Sigmoid colon (tissue), 4 donors: ENCODE results near the gene RIOK2.

Experiments used
- EP300 ChIP-seq, 4 donors: sonication (generic); formaldehyde crosslinking; IDR thresholded peaks; one replicate each; pipeline ENCODE4 v1.6.1; 2017; ENCODE audit warnings: antibody characterized with exemption in 4 of 4
- POLR2A ChIP-seq, 2 donors: fragments of 450-650 bp; IDR thresholded peaks; one replicate each; pipeline ENCODE4 v1.6.1; 2016; ENCODE audit warnings: antibody characterized with exemption in 2 of 2, mild to moderate bottlenecking in 2 of 2, moderate library complexity in 2 of 2
- POLR2AphosphoS5 ChIP-seq, 4 donors: sonication (generic); formaldehyde crosslinking; IDR thresholded peaks; one replicate each; pipeline ENCODE4 v1.6.1; 2017; ENCODE audit warnings: antibody characterized with exemption in 4 of 4
- TF ChIP-seq, protein P1 (sequence below), 4 experiments: fragments of 450-650 bp in 3 of 4; fragments of 200-600 bp in 1 of 4; IDR thresholded peaks; one replicate each; pipeline ENCODE4 v1.5.1; 2016 to 2019; ENCODE audit warnings: antibody characterized with exemption in 4 of 4, mild to moderate bottlenecking in 3 of 4, moderate library complexity in 2 of 4

DNA sequence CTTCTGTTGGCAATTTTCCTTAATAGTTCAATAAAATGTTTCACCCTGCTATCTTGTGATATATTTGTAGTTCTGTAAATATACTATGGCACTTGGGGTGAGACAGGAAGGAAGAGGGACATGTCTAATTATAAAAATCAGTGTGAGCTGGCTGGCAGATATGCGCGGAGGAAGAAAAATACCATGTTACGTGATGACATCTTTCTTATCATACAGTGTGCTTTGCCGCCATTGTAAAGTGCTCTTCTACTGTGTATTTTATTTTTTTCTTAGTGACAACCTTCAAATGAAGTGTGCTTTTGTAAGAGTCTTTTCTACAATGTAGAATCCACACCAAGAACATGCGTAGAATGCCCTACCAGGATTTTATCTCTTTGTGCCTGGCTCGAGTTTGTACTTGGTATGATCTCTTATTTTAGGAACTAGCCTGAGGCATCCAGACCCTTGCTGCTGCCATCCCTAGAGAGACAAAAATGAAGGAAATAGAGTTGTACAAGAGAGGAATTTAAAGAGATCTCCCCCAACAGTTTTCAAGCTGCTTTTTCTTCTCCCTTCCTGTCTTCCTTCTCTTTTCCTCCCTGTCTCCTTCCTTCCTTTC is 46.7 kb upstream of the RIOK2 start:
- TF ChIP-seq, protein P1, sequence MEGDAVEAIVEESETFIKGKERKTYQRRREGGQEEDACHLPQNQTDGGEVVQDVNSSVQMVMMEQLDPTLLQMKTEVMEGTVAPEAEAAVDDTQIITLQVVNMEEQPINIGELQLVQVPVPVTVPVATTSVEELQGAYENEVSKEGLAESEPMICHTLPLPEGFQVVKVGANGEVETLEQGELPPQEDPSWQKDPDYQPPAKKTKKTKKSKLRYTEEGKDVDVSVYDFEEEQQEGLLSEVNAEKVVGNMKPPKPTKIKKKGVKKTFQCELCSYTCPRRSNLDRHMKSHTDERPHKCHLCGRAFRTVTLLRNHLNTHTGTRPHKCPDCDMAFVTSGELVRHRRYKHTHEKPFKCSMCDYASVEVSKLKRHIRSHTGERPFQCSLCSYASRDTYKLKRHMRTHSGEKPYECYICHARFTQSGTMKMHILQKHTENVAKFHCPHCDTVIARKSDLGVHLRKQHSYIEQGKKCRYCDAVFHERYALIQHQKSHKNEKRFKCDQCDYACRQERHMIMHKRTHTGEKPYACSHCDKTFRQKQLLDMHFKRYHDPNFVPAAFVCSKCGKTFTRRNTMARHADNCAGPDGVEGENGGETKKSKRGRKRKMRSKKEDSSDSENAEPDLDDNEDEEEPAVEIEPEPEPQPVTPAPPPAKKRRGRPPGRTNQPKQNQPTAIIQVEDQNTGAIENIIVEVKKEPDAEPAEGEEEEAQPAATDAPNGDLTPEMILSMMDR (IDR thresholded peaks at IDR 0.05): no peak
- no peak for TF ChIP-seq POLR2AphosphoS5 (IDR thresholded peaks at IDR 0.05)
- TF ChIP-seq POLR2A (IDR thresholded peaks at IDR 0.05): no peak
- no peak for TF ChIP-seq EP300 (IDR thresholded peaks at IDR 0.05)
